BJ (cell line): ENCODE measurements around the gene SCG2. TPM values are rescaled to one million over a fixed set of nuclear protein-coding genes. Genes with fewer than 3 reads are reported as not detected.

Source experiments
- CTCF ChIA-PET: fragments of 350-600 bp; formaldehyde crosslinking; extraction: SDS; loops from one replicate; lab custom pipeline; 2021; ENCODE audit warnings: antibody characterized with exemption, inconsistent platforms; lab: Yijun Ruan, JAX
- POLR2A ChIA-PET: fragments of 300-600 bp; sonication (Branson Sonifier 250); formaldehyde crosslinking; extraction: SDS; loops from one replicate; lab custom pipeline; 2021; ENCODE audit warnings: antibody characterized with exemption; lab: Charles Lee
- DNase-seq: peaks from one replicate; pipeline ENCODE4 v3.0.0-alpha.2; 2011; ENCODE audit warnings: low read depth
- H3K27me3 ChIP-seq: 2 replicates; pipeline ENCODE4 v1.6.0; 2011; ENCODE audit warnings: low read length; ENCODE audit not compliant: control insufficient read depth, insufficient read depth
- H3K36me3 ChIP-seq: 2 replicates; pipeline ENCODE4 v1.5.1; 2011; ENCODE audit warnings: low read length; ENCODE audit not compliant: control insufficient read depth, insufficient read depth
- H3K4me3 ChIP-seq: 2 replicates; pipeline ENCODE4 v1.5.1; 2011; ENCODE audit warnings: low read depth, mild to moderate bottlenecking, control low read depth, low read length
- polyA plus RNA-seq: library from polyadenylated mRNA; depleted of rRNA; stranded (reverse); fragments of >200 nt; gene quantifications from 2 replicates; pipeline ENCODE4 v1.2.3, GENCODE V29; 2011
- TF ChIP-seq, protein P1 (sequence below): IDR thresholded peaks from 2 replicates; pipeline ENCODE4 v1.5.1; 2011; ENCODE audit warnings: low read depth, mild to moderate bottlenecking, control low read depth, inconsistent platforms, low read length, moderate library complexity; ENCODE audit not compliant: insufficient read depth

Gene SCG2
- polyA plus RNA-seq, 1 experiment, result 0.26 TPM

DNA sequence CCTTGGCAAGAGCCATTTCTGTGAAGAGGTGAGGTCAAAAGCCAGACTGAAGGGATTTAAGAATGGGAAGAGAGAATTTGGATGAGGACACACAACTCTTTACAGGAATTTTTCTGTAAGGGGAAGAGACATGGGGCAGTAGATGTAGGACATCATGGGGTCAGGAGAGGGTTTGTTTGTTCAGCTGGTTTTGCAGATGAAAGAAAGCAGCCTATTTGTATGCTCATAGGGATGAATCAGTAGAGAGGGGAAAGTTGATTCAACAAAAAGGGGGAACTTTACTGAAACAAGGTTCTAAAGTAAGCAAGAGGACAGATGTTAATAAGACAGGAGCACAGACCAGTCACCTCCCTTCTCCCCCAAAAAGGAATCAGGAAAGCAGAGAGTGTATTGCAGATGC, 11.2 kb downstream of the SCG2 start:
- Histone ChIP-seq H3K27me3 (no peaks in the 10 kb centered on the region), H3K36me3 (no peaks in the 10 kb centered on the region), H3K4me3 (no peak overlapping the region)
- ChIA-PET CTCF (no interaction called here), POLR2A (no interaction called here)
- TF ChIP-seq, protein P1, sequence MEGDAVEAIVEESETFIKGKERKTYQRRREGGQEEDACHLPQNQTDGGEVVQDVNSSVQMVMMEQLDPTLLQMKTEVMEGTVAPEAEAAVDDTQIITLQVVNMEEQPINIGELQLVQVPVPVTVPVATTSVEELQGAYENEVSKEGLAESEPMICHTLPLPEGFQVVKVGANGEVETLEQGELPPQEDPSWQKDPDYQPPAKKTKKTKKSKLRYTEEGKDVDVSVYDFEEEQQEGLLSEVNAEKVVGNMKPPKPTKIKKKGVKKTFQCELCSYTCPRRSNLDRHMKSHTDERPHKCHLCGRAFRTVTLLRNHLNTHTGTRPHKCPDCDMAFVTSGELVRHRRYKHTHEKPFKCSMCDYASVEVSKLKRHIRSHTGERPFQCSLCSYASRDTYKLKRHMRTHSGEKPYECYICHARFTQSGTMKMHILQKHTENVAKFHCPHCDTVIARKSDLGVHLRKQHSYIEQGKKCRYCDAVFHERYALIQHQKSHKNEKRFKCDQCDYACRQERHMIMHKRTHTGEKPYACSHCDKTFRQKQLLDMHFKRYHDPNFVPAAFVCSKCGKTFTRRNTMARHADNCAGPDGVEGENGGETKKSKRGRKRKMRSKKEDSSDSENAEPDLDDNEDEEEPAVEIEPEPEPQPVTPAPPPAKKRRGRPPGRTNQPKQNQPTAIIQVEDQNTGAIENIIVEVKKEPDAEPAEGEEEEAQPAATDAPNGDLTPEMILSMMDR, result no peak
- no peak for DNase-seq

DNA sequence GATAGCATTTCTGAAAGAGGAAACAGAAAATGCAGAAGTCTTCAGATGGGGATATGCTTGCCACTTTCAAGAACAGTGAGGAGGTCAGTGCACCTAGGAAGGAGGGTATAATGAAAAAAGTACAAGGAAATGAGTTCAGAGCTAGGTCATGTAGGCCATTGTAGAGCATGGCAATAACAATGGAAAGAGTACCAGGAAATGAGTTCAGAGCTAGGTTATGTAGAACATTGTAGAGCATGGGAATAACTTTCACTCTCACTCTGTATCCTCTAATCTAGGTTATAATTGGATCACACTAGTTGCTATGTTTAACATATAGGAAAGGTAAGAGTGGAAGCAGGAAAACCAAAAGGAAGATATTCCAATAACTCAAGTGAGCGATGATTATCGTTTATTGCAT, 12.3 kb downstream of the SCG2 start:
- TF ChIP-seq, protein P1, result no peak
- no peaks in the 10 kb centered on the region for H3K36me3 ChIP-seq
- POLR2A ChIA-PET, result no interaction called here
- CTCF ChIA-PET, result interaction anchor here (0.9 kb wide), 1 partner anchor 544 kb away, joined by 3 read pairs; no protein-coding TSS in a partner anchor
- H3K4me3 ChIP-seq, result no peak overlapping the region
- no peaks in the 10 kb centered on the region for H3K27me3 ChIP-seq
- DNase-seq, result no peak

DNA sequence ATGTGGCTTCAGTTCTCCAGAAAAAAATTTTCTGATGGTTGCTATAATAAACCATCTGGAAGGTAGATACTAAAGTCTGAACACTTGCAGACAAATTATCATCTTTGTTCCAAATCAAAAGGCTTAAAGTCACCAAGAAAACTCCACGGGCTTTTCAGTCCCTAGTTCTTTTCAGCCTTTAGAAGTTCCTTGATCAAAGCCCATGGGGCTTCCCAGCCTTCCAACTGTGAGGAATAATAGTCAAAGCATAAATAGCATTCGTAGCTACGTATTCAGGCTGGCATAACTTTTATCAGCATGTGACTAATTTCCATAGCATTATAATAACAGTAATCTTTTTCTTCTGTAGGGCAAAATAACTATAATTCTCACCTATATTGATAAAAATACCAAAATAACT, 13.9 kb downstream of the SCG2 start:
- POLR2A ChIA-PET, result no interaction called here
- Histone ChIP-seq H3K27me3 (no peaks in the 10 kb centered on the region), H3K4me3 (no peak overlapping the region), H3K36me3 (no peaks in the 10 kb centered on the region)
- CTCF ChIA-PET, result interaction anchor here (0.5 to 0.9 kb wide), 2 partner anchors 30 to 84 kb away, joined by 3 to 4 read pairs; no protein-coding TSS in a partner anchor
- TF ChIP-seq, protein P1, result no peak
- no peak for DNase-seq

DNA sequence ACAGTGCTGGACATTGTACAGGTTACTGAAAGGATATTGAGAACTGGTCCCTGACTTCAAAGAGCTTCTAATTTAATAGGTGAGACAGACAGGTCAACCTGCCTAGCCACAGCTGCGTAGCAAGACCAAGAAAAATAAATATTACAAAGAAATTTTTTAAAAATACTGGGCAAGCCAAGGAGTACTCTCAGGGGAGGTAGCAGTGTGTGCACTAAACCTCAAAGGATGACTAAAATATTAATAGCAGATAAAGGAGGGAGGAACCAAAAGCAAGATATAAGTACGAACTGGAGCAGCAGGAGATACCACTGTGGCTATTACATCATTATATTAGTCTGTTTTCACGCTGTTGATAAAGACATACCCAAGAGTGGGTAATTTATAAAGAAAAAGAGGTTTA, 14.9 kb downstream of the SCG2 start:
- DNase-seq, result no peak
- POLR2A ChIA-PET, result interaction anchor here (1.3 kb wide), 1 partner anchor 11 kb away, joined by 4 read pairs; no protein-coding TSS in a partner anchor
- no peaks in the 10 kb centered on the region for H3K36me3 ChIP-seq
- no peak overlapping the region for H3K4me3 ChIP-seq
- TF ChIP-seq, protein P1, result no peak
- H3K27me3 ChIP-seq, result no peaks in the 10 kb centered on the region
- CTCF ChIA-PET, result interaction anchor here (1.1 to 1.3 kb wide), 2 partner anchors 17 to 120 kb away, joined by 3 to 4 read pairs; no protein-coding TSS in a partner anchor

DNA sequence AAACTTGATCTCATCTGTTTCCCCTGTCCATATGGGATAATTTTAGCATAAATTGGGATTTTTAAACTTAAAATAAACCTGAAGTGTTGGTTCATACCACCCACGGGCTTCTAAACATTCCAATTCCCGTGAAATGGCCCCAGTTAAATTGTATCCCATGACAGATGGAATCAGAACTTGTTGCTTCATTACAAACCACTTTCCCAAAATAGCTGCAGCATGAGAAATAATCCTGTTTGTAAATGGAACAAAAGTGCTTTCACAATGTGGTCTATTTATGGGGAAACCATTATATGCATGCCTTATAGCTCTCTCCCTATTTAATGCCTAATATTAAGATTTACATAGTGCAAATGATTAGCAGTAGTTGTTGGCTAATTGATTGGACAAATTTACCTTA, 15.9 kb downstream of the SCG2 start:
- peak; percentile 82 for DNase-seq
- H3K4me3 ChIP-seq, result no peak overlapping the region
- CTCF ChIA-PET, result interaction anchor here (1.3 kb wide), 1 partner anchor 119 kb away, joined by 3 read pairs; no protein-coding TSS in a partner anchor
- POLR2A ChIA-PET, result interaction anchor here (0.6 to 1.3 kb wide), 3 partner anchors 10 to 125 kb away, joined by 3 to 4 read pairs (median 3); no protein-coding TSS in a partner anchor
- TF ChIP-seq, protein P1, result no peak
- no peaks in the 10 kb centered on the region for H3K36me3 ChIP-seq
- no peaks in the 10 kb centered on the region for H3K27me3 ChIP-seq
